HUES48 (cell line): Measurements from ENCODE around the gene SLC3A2.

Experiments
- H3K27ac ChIP-seq: one replicate; pipeline ENCODE4 v1.7.0; 2013; ENCODE audit warnings: low read depth, low read length, inconsistent platforms
- H3K27me3 ChIP-seq: 2 replicates; pipeline ENCODE4 v1.6.1; 2013; ENCODE audit warnings: mild to moderate bottlenecking, low read length; ENCODE audit not compliant: control insufficient read depth, insufficient read depth
- H3K36me3 ChIP-seq: 2 replicates; pipeline ENCODE4 v1.6.1; 2013; ENCODE audit warnings: low read length; ENCODE audit not compliant: control insufficient read depth, insufficient read depth
- H3K4me1 ChIP-seq: 2 replicates; pipeline ENCODE4 v1.6.1; 2013; ENCODE audit warnings: mild to moderate bottlenecking, low read length; ENCODE audit not compliant: control insufficient read depth, insufficient read depth
- H3K4me3 ChIP-seq: 2 replicates; pipeline ENCODE4 v1.5.1; 2013; ENCODE audit warnings: mild to moderate bottlenecking, low read depth, low read length
- H3K9ac ChIP-seq: 2 replicates; pipeline ENCODE4 v1.6.1; 2013; ENCODE audit warnings: mild to moderate bottlenecking, low read depth, low read length, moderate library complexity
- H3K9me3 ChIP-seq: 2 replicates; pipeline ENCODE4 v1.6.1; 2013; ENCODE audit warnings: low read length; ENCODE audit not compliant: control insufficient read depth, insufficient read depth

The SLC3A2 gene

GRCh38 chr11:62863687-62864335 is 16.9 kb upstream of the SLC3A2 start:
- no peaks in the 10 kb centered on the region for H3K9me3 ChIP-seq
- peaks cover 3% of the 10 kb centered on the region; the same call in 1 of the 2 replicates for H3K4me1 ChIP-seq
- no peak overlapping the region for H3K4me3 ChIP-seq
- H3K9ac ChIP-seq, result no peak overlapping the region
- H3K36me3 ChIP-seq, result peaks cover 63% of the 10 kb centered on the region
- H3K27ac ChIP-seq, result no peak overlapping the region
- no peaks in the 10 kb centered on the region for H3K27me3 ChIP-seq

GRCh38 chr11:62865635-62866034 is 15.1 kb upstream of the SLC3A2 start:
- no peak overlapping the region for H3K9ac ChIP-seq
- H3K4me3 ChIP-seq, result no peak overlapping the region
- H3K27me3 ChIP-seq, result no peaks in the 10 kb centered on the region
- H3K36me3 ChIP-seq, result peaks cover 66% of the 10 kb centered on the region
- H3K9me3 ChIP-seq, result no peaks in the 10 kb centered on the region
- no peak overlapping the region for H3K27ac ChIP-seq
- H3K4me1 ChIP-seq, result no peaks in the 10 kb centered on the region

- Histone ChIP-seq H3K4me3 (no peak overlapping the region), H3K27me3 (no peaks in the 10 kb centered on the region), H3K27ac (no peak overlapping the region), H3K9ac (no peak overlapping the region), H3K9me3 (no peaks in the 10 kb centered on the region), H3K36me3 (peaks cover 87% of the 10 kb centered on the region), H3K4me1 (peaks cover 7% of the 10 kb centered on the region)
Measured at GRCh38 chr11:62874851-62875250, 5.8 kb upstream of the SLC3A2 start.

GRCh38 chr11:62875698-62876478 is 4.8 kb upstream of the SLC3A2 start:
- Histone ChIP-seq H3K4me3 (no peak overlapping the region), H3K4me1 (peaks cover 14% of the 10 kb centered on the region), H3K27ac (no peak overlapping the region), H3K9ac (no peak overlapping the region), H3K36me3 (peaks cover 83% of the 10 kb centered on the region), H3K9me3 (no peaks in the 10 kb centered on the region), H3K27me3 (no peaks in the 10 kb centered on the region)

- no peak overlapping the region for H3K27ac ChIP-seq
- H3K4me3 ChIP-seq, result no peak overlapping the region
- H3K36me3 ChIP-seq, result peaks cover 76% of the 10 kb centered on the region
- no peaks in the 10 kb centered on the region for H3K9me3 ChIP-seq
- H3K27me3 ChIP-seq, result no peaks in the 10 kb centered on the region
- peaks cover 14% of the 10 kb centered on the region for H3K4me1 ChIP-seq
- H3K9ac ChIP-seq, result no peak overlapping the region
Measured at GRCh38 chr11:62876712-62877111, 4.0 kb upstream of the SLC3A2 start.

GRCh38 chr11:62879235-62879978 is 1.3 kb upstream of the SLC3A2 start:
- peaks cover 77% of the 10 kb centered on the region for H3K36me3 ChIP-seq
- H3K27ac ChIP-seq, result peak overlapping the region; percentile 99

GRCh38 chr11:62880231-62880802 is 379 bp upstream of the SLC3A2 start:
- H3K36me3 ChIP-seq, result peaks cover 77% of the 10 kb centered on the region

More at GRCh38 chr11:62879235-62879978, 1.3 kb upstream of the SLC3A2 start:
- peak overlapping the region; percentile 7; the same call in 1 of the 2 replicates for H3K4me3 ChIP-seq
- H3K9ac ChIP-seq, result no peak overlapping the region
- H3K27me3 ChIP-seq, result no peaks in the 10 kb centered on the region
- no peaks in the 10 kb centered on the region for H3K9me3 ChIP-seq
- H3K4me1 ChIP-seq, result peaks cover 22% of the 10 kb centered on the region

GRCh38 chr11:62881579-62882430 is 1.1 kb downstream of the SLC3A2 start:
- Histone ChIP-seq H3K9me3 (no peaks in the 10 kb centered on the region), H3K36me3 (peaks cover 79% of the 10 kb centered on the region), H3K4me1 (peaks cover 22% of the 10 kb centered on the region), H3K27me3 (no peaks in the 10 kb centered on the region), H3K27ac (peak overlapping the region; percentile 99), H3K4me3 (peak overlapping the region; percentile 75), H3K9ac (peak overlapping the region; percentile 98)

More at GRCh38 chr11:62880231-62880802, 379 bp upstream of the SLC3A2 start:
- Histone ChIP-seq H3K27me3 (no peaks in the 10 kb centered on the region), H3K27ac (peak overlapping the region; percentile 99), H3K4me3 (peak overlapping the region; percentile 75), H3K4me1 (peaks cover 22% of the 10 kb centered on the region), H3K9ac (peak overlapping the region; percentile 13; the same call in 1 of the 2 replicates), H3K9me3 (no peaks in the 10 kb centered on the region)

GRCh38 chr11:62882431-62882749 is 1.7 kb downstream of the SLC3A2 start:
- Histone ChIP-seq H3K4me3 (peak overlapping the region; percentile 75), H3K4me1 (peaks cover 22% of the 10 kb centered on the region), H3K9me3 (no peaks in the 10 kb centered on the region), H3K36me3 (peaks cover 79% of the 10 kb centered on the region), H3K27me3 (no peaks in the 10 kb centered on the region), H3K9ac (peak overlapping the region; percentile 98), H3K27ac (peak overlapping the region; percentile 99)
